Endothelial cell of umbilical vein (primary cell): Measurements from ENCODE around the gene FKBP2.

Source experiments
- EZH2 ChIP-seq: IDR thresholded peaks from 2 replicates; pipeline ENCODE4 v1.6.1; 2012; ENCODE audit warnings: borderline replicate concordance, low read depth, mild to moderate bottlenecking, moderate library complexity, low read length, inconsistent platforms; ENCODE audit not compliant: severe bottlenecking
- FOS ChIP-seq: IDR thresholded peaks from 2 replicates; pipeline ENCODE4 v1.6.1; 2011; ENCODE audit warnings: mild to moderate bottlenecking, low read length, moderate library complexity, borderline replicate concordance; ENCODE audit not compliant: insufficient read depth
- JUN ChIP-seq: IDR thresholded peaks from 2 replicates; pipeline ENCODE4 v1.6.1; 2011; ENCODE audit warnings: borderline replicate concordance, low read depth; ENCODE audit not compliant: insufficient read length, insufficient read depth
- MAX ChIP-seq: IDR thresholded peaks from 2 replicates; pipeline ENCODE4 v1.6.1; 2011; ENCODE audit not compliant: insufficient read depth, insufficient read length
- MYC ChIP-seq: IDR thresholded peaks from one replicate; pipeline ENCODE4 v1.6.1; 2011; ENCODE audit warnings: mild to moderate bottlenecking, low read depth, low read length
- POLR2A ChIP-seq: IDR thresholded peaks from 2 replicates; pipeline ENCODE4 v1.6.1; 2012; ENCODE audit warnings: low read depth, mild to moderate bottlenecking, control low read depth, low read length
- POLR2AphosphoS5 ChIP-seq: IDR thresholded peaks from 2 replicates; pipeline ENCODE4 v1.6.1; 2012; ENCODE audit warnings: low read depth, mild to moderate bottlenecking, control low read depth, low read length, moderate library complexity; ENCODE audit not compliant: insufficient read depth
- TF ChIP-seq, protein P1 (sequence below), 2 donors: IDR thresholded peaks; 1 replicate in 1 of 2; 2 replicates in 1 of 2; pipeline ENCODE4 v1.5.1; 2011; ENCODE audit warnings: low read length in 2 of 2, mild to moderate bottlenecking in 2 of 2, moderate library complexity in 2 of 2, control low read depth in 1 of 2, inconsistent platforms in 1 of 2, low read depth in 1 of 2; ENCODE audit not compliant: insufficient read depth in 1 of 2; ENCODE audit errors: extremely low read depth in 1 of 2

DNA sequence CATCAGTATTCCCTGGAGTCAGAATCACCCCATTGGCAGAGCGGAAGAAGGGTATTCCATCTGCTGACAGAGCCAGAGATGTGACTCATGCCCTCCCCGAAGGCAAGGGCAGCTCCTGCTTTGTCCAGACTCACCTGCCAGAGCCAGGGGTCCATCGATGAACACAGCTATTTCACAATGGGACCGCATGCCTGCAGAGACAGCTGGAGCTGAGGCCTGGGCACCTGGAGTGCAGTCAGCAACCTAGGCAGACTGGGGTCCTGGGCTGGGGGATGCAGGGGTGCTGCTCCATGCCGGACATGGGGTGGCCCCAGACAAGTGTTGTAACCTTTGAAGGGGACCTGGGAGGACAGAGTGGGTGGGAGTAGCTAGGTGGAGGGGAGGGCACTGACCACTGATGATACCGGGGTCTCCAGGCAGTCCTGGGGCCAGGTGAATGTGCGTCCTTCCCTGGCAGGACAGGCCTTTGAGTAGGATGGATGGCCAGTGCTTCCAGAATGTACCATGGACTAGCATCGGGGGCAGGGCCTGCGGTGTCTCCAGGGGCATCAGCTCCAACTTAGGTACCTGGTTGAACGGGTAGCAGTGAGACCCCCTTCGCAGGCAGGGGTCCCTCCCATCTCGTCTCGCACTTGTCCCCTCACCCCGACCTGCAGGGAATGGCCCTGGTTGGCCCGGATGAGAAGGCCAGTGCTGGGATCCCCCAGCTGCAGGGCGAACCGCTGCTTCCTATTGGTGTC lies 16.6 kb upstream of the FKBP2 start:
- TF ChIP-seq, protein P1, sequence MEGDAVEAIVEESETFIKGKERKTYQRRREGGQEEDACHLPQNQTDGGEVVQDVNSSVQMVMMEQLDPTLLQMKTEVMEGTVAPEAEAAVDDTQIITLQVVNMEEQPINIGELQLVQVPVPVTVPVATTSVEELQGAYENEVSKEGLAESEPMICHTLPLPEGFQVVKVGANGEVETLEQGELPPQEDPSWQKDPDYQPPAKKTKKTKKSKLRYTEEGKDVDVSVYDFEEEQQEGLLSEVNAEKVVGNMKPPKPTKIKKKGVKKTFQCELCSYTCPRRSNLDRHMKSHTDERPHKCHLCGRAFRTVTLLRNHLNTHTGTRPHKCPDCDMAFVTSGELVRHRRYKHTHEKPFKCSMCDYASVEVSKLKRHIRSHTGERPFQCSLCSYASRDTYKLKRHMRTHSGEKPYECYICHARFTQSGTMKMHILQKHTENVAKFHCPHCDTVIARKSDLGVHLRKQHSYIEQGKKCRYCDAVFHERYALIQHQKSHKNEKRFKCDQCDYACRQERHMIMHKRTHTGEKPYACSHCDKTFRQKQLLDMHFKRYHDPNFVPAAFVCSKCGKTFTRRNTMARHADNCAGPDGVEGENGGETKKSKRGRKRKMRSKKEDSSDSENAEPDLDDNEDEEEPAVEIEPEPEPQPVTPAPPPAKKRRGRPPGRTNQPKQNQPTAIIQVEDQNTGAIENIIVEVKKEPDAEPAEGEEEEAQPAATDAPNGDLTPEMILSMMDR (IDR thresholded peaks at IDR 0.05; ENCODE audit: extremely low read depth in 1 of 2, insufficient read depth in 1 of 2, low read depth in 1 of 2, low read length in 2 of 2): no peak
- TF ChIP-seq POLR2A: peak; percentile 53
- TF ChIP-seq EZH2: no peak
- TF ChIP-seq JUN: no peak
- peak; percentile 11 for TF ChIP-seq POLR2AphosphoS5
- no peak for TF ChIP-seq MYC
- no peak for TF ChIP-seq FOS
- no peak for TF ChIP-seq MAX
